GM23338 (cell line): ENCODE results near the gene PPP2R1B. TPM values are rescaled to one million over a fixed set of nuclear protein-coding genes. Genes with fewer than 3 reads are reported as not detected.

ENCODE experiments used
- ATAC-seq: fragments of 200-7000 bp; cut with Tn5 transposase; 3 replicates; pipeline ENCODE4 v1.9.1; 2020
- DNase-seq: peaks from one replicate; pipeline ENCODE4 v3.0.0-alpha.2; 2015; ENCODE audit warnings: low spot score
- H2AFZ ChIP-seq: fragments of 200-600 bp; sonication (generic); 2 replicates; pipeline ENCODE4 v1.8.0; 2016; ENCODE audit warnings: antibody characterized with exemption, mild to moderate bottlenecking, moderate library complexity
- H3F3A ChIP-seq: fragments of 200-600 bp; sonication (generic); replicated peaks from 2 replicates; pipeline ENCODE4 v1.8.0; 2017; ENCODE audit warnings: antibody characterized with exemption, mixed run types, low read depth
- H3K27ac ChIP-seq: fragments of 200-600 bp; sonication (generic); 2 replicates; pipeline ENCODE4 v1.6.1; 2016; ENCODE audit warnings: low read depth
- H3K27me3 ChIP-seq: fragments of 200-600 bp; sonication (generic); 2 replicates; pipeline ENCODE4 v1.8.0; 2016; ENCODE audit warnings: mild to moderate bottlenecking, mixed run types, moderate library complexity; ENCODE audit not compliant: insufficient read depth
- H3K36me3 ChIP-seq: fragments of 200-600 bp; sonication (generic); 2 replicates; pipeline ENCODE4 v1.8.0; 2016; ENCODE audit warnings: mild to moderate bottlenecking; ENCODE audit not compliant: insufficient read depth
- H3K4me1 ChIP-seq: fragments of 200-600 bp; sonication (generic); 2 replicates; pipeline ENCODE4 v1.8.0; 2016; ENCODE audit warnings: mild to moderate bottlenecking, moderate library complexity; ENCODE audit not compliant: insufficient read depth
- H3K4me2 ChIP-seq: fragments of 200-600 bp; sonication (generic); 2 replicates; pipeline ENCODE4 v1.7.1; 2017; ENCODE audit warnings: mixed run types
- H3K4me3 ChIP-seq: fragments of 200-600 bp; sonication (generic); 2 replicates; pipeline ENCODE4 v1.6.1; 2016; ENCODE audit warnings: mixed run types
- H3K79me2 ChIP-seq: fragments of 200-600 bp; sonication (generic); replicated peaks from 2 replicates; pipeline ENCODE4 v1.8.0; 2017; ENCODE audit warnings: mild to moderate bottlenecking; ENCODE audit not compliant: insufficient read depth
- H3K9me2 ChIP-seq: fragments of 200-600 bp; sonication (generic); 2 replicates; pipeline ENCODE4 v1.8.0; 2017; ENCODE audit not compliant: insufficient read depth
- H4K20me1 ChIP-seq: fragments of 200-600 bp; sonication (generic); replicated peaks from 2 replicates; pipeline ENCODE4 v1.8.0; 2017; ENCODE audit warnings: mild to moderate bottlenecking; ENCODE audit not compliant: insufficient read depth
- H3K27ac Mint-ChIP-seq: 2 replicates; pipeline ENCODE4 v1.8.0; 2020; ENCODE audit warnings: inconsistent platforms, mild to moderate bottlenecking, moderate library complexity, mixed read lengths
- H3K27me3 Mint-ChIP-seq: 3 replicates; pipeline ENCODE4 v1.8.0; 2022; ENCODE audit warnings: low read depth, mild to moderate bottlenecking, moderate library complexity, mixed read lengths, inconsistent platforms; ENCODE audit not compliant: insufficient read depth, poor library complexity
- H3K36me3 Mint-ChIP-seq: 3 replicates; pipeline ENCODE4 v1.8.0; 2021; ENCODE audit warnings: low read depth, mild to moderate bottlenecking, inconsistent platforms, moderate library complexity, mixed read lengths
- H3K4me1 Mint-ChIP-seq: 3 replicates; pipeline ENCODE4 v1.8.0; 2020; ENCODE audit warnings: mild to moderate bottlenecking, inconsistent platforms, mixed read lengths
- H3K4me3 Mint-ChIP-seq: 3 replicates; pipeline ENCODE4 v1.8.0; 2021; ENCODE audit warnings: moderate library complexity, mild to moderate bottlenecking, inconsistent platforms, mixed read lengths
- H3K9me3 Mint-ChIP-seq: 3 replicates; pipeline ENCODE4 v1.8.0; 2020; ENCODE audit warnings: moderate library complexity, mild to moderate bottlenecking, inconsistent platforms, mixed read lengths
- CREB1 ChIP-seq: fragments of 250-450 bp; sonication (Bioruptor Pico); IDR thresholded peaks from 2 replicates; pipeline ENCODE4 v1.5.0; 2020; ENCODE audit warnings: low read depth, mild to moderate bottlenecking, moderate library complexity
- EZH2 ChIP-seq: fragments of 200-600 bp; sonication (generic); IDR thresholded peaks from one replicate; pipeline ENCODE4 v1.8.0; 2017; ENCODE audit warnings: antibody characterized with exemption, mild to moderate bottlenecking, low read depth; ENCODE audit not compliant: unreplicated experiment
- EZH2phosphoT487 ChIP-seq: fragments of 200-600 bp; sonication (generic); IDR thresholded peaks from one replicate; pipeline ENCODE4 v1.8.1; 2018; ENCODE audit warnings: antibody characterized with exemption; ENCODE audit not compliant: unreplicated experiment
- JUNB ChIP-seq: IDR thresholded peaks from one replicate; pipeline ENCODE4 v1.6.1; 2016; ENCODE audit warnings: antibody characterized with exemption; ENCODE audit not compliant: unreplicated experiment
- NANOG ChIP-seq: IDR thresholded peaks from 2 replicates; pipeline ENCODE4 v1.6.1; 2016; ENCODE audit warnings: antibody characterized with exemption, borderline replicate concordance
- POLR2AphosphoS5 ChIP-seq: IDR thresholded peaks from 2 replicates; pipeline ENCODE4 v1.6.1; 2016; ENCODE audit warnings: antibody characterized with exemption, low read depth
- STAT1 ChIP-seq: IDR thresholded peaks from one replicate; pipeline ENCODE4 v1.6.1; 2016; ENCODE audit warnings: antibody characterized with exemption; ENCODE audit not compliant: unreplicated experiment
- ZNF114 ChIP-seq: fragments of 250-450 bp; sonication (Bioruptor Pico); IDR thresholded peaks from 2 replicates; pipeline ENCODE4 v1.5.0; 2020; ENCODE audit warnings: mild to moderate bottlenecking, moderate library complexity
- ZNF331 ChIP-seq: fragments of 250-450 bp; sonication (Bioruptor Pico); IDR thresholded peaks from 2 replicates; pipeline ENCODE4 v1.5.0; 2020; ENCODE audit warnings: low read depth, mild to moderate bottlenecking, moderate library complexity
- ZNF462 ChIP-seq: fragments of 250-450 bp; sonication (Bioruptor Pico); IDR thresholded peaks from 2 replicates; pipeline ENCODE4 v1.5.0; 2020; ENCODE audit warnings: mild to moderate bottlenecking, moderate library complexity
- polyA plus RNA-seq: library from polyadenylated mRNA; unstranded; fragments of >200 nt; fragmentation: Nextera tagmentation; extraction: Ambion mirVana; gene quantifications from 2 replicates; pipeline ENCODE4 v1.2.1, GENCODE V29; 2016
- total RNA-seq: library from RNA; depleted of rRNA; stranded (reverse); fragments of >200 nt; shearing (Covaris generic); gene quantifications from 2 replicates; pipeline ENCODE4 v1.2.3, GENCODE V29; 2014
- TF ChIP-seq, protein P1 (sequence below): IDR thresholded peaks from one replicate; pipeline ENCODE4 v1.6.1; 2018; ENCODE audit warnings: antibody characterized with exemption; ENCODE audit not compliant: unreplicated experiment
- TF ChIP-seq, protein P2 (sequence below), 2 experiments: fragments of 200-600 bp in 1 of 2; sonication (generic) in 1 of 2; conservative IDR thresholded peaks; 2 replicates each; pipeline versions ENCODE4 v1.5.1 to v1.6.1; 2016 to 2017; ENCODE audit warnings: antibody characterized with exemption in 2 of 2, low read depth in 2 of 2, mild to moderate bottlenecking in 2 of 2, moderate library complexity in 1 of 2
- TF ChIP-seq, protein P3 (sequence below): IDR thresholded peaks from 2 replicates; pipeline ENCODE4 v1.6.1; 2016; ENCODE audit warnings: antibody characterized with exemption

The PPP2R1B gene
- total and polyA plus RNA-seq, 2 experiments from 2014 or later = 18.5 to 82.0 TPM

GRCh38 chr11:111785076-111785475 lies 18.9 kb upstream of the PPP2R1B start:
- H3K27me3 Mint-ChIP-seq = peaks cover 1% of the 10 kb centered on the region
- H3K9me2 ChIP-seq = no peaks in the 10 kb centered on the region
- no peak for TF ChIP-seq ZNF331 (CRISPR knock-in tag)
- TF ChIP-seq, protein P1, sequence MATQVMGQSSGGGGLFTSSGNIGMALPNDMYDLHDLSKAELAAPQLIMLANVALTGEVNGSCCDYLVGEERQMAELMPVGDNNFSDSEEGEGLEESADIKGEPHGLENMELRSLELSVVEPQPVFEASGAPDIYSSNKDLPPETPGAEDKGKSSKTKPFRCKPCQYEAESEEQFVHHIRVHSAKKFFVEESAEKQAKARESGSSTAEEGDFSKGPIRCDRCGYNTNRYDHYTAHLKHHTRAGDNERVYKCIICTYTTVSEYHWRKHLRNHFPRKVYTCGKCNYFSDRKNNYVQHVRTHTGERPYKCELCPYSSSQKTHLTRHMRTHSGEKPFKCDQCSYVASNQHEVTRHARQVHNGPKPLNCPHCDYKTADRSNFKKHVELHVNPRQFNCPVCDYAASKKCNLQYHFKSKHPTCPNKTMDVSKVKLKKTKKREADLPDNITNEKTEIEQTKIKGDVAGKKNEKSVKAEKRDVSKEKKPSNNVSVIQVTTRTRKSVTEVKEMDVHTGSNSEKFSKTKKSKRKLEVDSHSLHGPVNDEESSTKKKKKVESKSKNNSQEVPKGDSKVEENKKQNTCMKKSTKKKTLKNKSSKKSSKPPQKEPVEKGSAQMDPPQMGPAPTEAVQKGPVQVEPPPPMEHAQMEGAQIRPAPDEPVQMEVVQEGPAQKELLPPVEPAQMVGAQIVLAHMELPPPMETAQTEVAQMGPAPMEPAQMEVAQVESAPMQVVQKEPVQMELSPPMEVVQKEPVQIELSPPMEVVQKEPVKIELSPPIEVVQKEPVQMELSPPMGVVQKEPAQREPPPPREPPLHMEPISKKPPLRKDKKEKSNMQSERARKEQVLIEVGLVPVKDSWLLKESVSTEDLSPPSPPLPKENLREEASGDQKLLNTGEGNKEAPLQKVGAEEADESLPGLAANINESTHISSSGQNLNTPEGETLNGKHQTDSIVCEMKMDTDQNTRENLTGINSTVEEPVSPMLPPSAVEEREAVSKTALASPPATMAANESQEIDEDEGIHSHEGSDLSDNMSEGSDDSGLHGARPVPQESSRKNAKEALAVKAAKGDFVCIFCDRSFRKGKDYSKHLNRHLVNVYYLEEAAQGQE = no peak
- no peak for TF ChIP-seq EZH2
- TF ChIP-seq, protein P2, sequence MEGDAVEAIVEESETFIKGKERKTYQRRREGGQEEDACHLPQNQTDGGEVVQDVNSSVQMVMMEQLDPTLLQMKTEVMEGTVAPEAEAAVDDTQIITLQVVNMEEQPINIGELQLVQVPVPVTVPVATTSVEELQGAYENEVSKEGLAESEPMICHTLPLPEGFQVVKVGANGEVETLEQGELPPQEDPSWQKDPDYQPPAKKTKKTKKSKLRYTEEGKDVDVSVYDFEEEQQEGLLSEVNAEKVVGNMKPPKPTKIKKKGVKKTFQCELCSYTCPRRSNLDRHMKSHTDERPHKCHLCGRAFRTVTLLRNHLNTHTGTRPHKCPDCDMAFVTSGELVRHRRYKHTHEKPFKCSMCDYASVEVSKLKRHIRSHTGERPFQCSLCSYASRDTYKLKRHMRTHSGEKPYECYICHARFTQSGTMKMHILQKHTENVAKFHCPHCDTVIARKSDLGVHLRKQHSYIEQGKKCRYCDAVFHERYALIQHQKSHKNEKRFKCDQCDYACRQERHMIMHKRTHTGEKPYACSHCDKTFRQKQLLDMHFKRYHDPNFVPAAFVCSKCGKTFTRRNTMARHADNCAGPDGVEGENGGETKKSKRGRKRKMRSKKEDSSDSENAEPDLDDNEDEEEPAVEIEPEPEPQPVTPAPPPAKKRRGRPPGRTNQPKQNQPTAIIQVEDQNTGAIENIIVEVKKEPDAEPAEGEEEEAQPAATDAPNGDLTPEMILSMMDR (conservative IDR thresholded peaks at IDR 0.05; ENCODE audit: low read depth in 2 of 2) = no peak
- TF ChIP-seq ZNF114 (CRISPR knock-in tag) = no peak
- TF ChIP-seq, protein P3, sequence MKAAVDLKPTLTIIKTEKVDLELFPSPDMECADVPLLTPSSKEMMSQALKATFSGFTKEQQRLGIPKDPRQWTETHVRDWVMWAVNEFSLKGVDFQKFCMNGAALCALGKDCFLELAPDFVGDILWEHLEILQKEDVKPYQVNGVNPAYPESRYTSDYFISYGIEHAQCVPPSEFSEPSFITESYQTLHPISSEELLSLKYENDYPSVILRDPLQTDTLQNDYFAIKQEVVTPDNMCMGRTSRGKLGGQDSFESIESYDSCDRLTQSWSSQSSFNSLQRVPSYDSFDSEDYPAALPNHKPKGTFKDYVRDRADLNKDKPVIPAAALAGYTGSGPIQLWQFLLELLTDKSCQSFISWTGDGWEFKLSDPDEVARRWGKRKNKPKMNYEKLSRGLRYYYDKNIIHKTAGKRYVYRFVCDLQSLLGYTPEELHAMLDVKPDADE = no peak
- no peak for TF ChIP-seq NANOG
- no peak for TF ChIP-seq ZNF462 (CRISPR knock-in tag)
- TF ChIP-seq JUNB = no peak
- TF ChIP-seq POLR2AphosphoS5 = no peak
- TF ChIP-seq CREB1 (CRISPR knock-in tag) = no peak
- no peak for TF ChIP-seq EZH2phosphoT487
- no peak for TF ChIP-seq STAT1
- H4K20me1 ChIP-seq = no peaks in the 10 kb centered on the region
- H3K27ac Mint-ChIP-seq = no peak overlapping the region
- H2AFZ ChIP-seq = no peak overlapping the region
- no peak overlapping the region for H3K4me3 ChIP-seq
- H3K4me2 ChIP-seq = no peak overlapping the region
- H3K27ac ChIP-seq = no peak overlapping the region
- no peaks in the 10 kb centered on the region for H3K4me1 Mint-ChIP-seq
- H3K4me3 Mint-ChIP-seq = no peak overlapping the region
- no peaks in the 10 kb centered on the region; the same call in 1 of the 2 replicates for H3K36me3 ChIP-seq
- DNase-seq (no peak), ATAC-seq (no peak)
- H3K79me2 ChIP-seq = no peaks in the 10 kb centered on the region
- no peaks in the 10 kb centered on the region for H3K4me1 ChIP-seq
- H3F3A ChIP-seq = no peaks in the 10 kb centered on the region
- no peaks in the 10 kb centered on the region for H3K36me3 Mint-ChIP-seq
- no peaks in the 10 kb centered on the region for H3K27me3 ChIP-seq
- H3K9me3 Mint-ChIP-seq = no peaks in the 10 kb centered on the region
